ENCODE results near the gene ANKFN1.

- TF ChIP-seq CTCF (IDR thresholded peaks at IDR 0.05) (no peak), POLR2A (IDR thresholded peaks at IDR 0.05) (no peak)
These were observed 121.2 kb downstream of the ANKFN1 start for GRCh38 chr17:56274491-56274890.
